GM10266 (cell line): ENCODE results near the gene FAM117A.

ENCODE experiments used
- DNase-seq: peaks from one replicate; pipeline ENCODE4 v3.0.0; 2012; ENCODE audit errors: extremely low spot score
- TF ChIP-seq, protein P1 (sequence below): IDR thresholded peaks from 2 replicates; pipeline ENCODE4 v1.5.1; 2012; ENCODE audit warnings: mild to moderate bottlenecking, low read depth; ENCODE audit not compliant: control insufficient read depth, insufficient read depth; ENCODE audit errors: missing control alignments

Gene FAM117A

DNA sequence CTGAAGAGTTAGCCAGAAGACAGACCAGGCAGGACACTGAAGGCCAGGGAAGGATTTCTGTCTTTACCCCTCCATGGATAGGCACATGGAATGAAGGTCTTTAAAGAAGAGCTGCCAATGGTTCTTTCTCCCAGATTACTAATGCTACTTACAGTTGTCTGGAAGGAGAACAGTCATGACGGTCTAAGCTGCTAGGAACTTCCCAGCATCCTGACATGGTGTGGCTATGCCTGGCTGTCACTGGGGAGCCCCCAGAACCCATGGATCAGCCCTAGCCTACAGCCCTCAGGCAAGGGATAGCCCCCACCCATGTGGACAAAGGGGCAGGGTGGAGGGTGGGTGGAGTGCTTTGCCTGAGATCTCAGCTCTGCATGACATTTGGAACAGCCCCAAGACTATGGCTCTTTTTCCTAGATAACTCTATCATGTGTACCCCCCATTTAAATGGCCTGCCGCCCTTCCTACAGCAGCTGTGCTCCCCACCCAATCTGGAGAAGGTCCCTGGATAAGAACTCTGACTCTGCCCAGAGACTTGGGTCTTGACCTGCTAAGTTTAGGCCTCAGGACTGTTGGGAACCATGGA lies 15.3 kb upstream of the FAM117A start:
- TF ChIP-seq, protein P1, sequence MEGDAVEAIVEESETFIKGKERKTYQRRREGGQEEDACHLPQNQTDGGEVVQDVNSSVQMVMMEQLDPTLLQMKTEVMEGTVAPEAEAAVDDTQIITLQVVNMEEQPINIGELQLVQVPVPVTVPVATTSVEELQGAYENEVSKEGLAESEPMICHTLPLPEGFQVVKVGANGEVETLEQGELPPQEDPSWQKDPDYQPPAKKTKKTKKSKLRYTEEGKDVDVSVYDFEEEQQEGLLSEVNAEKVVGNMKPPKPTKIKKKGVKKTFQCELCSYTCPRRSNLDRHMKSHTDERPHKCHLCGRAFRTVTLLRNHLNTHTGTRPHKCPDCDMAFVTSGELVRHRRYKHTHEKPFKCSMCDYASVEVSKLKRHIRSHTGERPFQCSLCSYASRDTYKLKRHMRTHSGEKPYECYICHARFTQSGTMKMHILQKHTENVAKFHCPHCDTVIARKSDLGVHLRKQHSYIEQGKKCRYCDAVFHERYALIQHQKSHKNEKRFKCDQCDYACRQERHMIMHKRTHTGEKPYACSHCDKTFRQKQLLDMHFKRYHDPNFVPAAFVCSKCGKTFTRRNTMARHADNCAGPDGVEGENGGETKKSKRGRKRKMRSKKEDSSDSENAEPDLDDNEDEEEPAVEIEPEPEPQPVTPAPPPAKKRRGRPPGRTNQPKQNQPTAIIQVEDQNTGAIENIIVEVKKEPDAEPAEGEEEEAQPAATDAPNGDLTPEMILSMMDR = no peak
- DNase-seq = no peak

DNA sequence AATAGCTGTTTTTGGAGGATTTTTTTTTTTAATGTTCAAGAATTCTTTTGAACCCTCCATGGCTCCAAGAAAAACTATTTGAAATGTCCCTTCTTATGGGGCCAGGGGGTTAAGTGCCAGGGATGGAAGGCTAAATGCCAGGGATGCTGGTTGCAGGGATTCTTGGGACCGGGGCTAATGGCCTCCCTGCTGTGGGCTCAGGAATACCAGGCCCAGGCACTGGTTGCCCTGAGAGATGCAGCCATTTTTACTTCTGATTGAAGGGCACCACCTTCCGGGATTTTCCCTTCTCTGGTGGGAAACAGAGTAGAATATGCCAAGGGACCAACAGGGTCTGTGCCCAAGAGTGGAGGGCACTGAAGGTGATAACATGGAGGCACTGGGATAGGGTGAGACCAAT lies 13.6 kb upstream of the FAM117A start:
- DNase-seq = no peak
- TF ChIP-seq, protein P1 = no peak

DNA sequence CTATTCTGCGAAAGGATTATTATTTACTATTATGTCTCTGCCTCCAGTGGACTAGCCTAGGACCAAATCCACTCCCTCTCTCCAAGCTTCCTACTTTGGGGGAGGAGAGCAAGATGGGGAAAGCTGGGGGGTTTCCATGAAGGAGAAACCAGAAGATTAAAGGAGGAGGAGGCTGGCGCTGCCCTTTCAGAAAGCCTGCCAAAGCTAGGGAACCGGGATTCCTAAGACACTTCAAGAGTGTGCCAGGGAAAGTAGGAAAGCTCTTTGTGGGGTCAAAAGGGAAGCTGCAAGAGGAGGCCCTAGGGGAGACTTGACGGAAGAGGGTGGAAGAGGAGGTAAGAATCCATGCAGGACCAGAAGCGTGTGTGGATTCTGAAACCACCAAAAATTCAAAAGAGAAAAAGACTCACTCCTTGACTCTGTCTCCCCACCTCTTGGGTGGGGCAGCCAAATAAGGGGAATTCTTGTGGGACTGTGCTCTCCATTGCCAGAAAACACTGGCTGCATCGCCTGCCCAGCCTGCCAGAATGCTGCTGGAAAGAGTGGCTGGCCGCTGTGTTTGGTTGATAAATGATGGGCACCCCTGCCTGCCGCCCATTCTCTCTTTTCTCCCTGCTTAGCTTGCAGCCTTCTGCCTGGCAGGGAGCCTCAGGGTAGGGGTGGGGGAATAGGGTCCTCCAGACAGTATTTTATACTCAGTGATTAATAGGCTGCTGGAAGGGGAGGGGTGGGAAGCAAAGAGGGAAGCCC lies 12.8 kb upstream of the FAM117A start:
- TF ChIP-seq, protein P1 = no peak
- DNase-seq = no peak

DNA sequence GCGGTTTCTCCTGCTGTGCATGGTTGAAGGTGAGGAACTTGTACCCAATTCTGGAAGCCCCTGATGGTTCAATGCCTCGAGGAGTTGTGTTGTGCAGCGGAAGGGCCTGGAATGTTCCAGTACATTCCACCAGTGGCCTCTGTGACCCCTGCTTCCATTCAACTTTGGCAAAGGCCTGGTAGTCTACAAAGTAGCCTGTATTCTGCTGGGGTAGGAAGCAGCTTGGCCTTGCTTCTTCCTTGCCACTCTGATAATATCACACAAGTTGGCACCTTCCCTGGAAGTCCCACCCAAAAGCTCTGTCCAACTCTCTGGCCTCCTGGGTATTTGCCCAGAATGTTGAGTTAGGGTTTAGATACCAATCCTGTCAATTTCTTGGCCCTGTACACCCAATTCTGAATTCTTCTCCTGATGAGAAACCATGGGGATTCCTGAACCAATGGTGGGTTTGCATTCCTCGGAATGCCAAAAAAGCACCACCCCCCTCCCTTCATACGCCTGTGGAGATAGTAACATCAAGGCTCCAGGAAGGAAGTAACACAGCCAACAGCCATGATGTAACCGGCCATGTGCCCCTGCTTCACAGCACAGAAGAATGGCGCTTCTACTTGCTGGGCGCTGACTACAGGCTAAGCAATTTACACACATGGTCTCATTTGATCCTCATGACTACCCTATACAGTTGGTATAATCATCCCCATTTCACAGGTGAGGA lies 11.8 kb upstream of the FAM117A start:
- no peak for DNase-seq
- TF ChIP-seq, protein P1 = no peak

DNA sequence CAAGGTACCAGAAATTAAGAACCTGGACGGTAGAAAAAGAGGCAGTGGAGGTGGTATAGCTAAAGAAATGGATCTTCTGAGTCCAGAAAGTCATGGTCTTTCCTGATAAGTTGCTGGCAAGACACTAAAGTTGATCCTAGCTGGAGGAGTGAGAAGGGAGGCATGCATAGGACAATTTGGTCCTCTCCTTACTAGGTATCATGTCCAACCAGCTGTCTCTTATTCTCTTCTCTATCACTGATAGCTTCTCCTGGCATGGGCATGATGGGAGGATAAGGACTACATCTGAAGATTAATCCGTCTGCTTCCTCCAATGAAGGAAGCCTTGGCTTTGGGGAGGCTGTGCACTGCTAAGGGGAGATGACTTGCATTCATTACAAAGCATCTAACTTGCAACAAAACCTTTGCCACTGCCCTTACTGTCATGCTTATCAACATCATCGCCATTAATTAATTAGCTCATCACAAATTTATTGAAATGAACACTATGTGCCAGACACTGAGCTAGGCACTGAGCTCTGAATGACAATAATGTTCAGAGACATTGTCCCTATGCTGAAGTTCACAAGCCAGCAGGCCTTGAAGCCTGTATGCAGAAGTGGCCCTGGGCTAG lies 3.1 kb upstream of the FAM117A start:
- DNase-seq = no peak
- TF ChIP-seq, protein P1 = no peak

DNA sequence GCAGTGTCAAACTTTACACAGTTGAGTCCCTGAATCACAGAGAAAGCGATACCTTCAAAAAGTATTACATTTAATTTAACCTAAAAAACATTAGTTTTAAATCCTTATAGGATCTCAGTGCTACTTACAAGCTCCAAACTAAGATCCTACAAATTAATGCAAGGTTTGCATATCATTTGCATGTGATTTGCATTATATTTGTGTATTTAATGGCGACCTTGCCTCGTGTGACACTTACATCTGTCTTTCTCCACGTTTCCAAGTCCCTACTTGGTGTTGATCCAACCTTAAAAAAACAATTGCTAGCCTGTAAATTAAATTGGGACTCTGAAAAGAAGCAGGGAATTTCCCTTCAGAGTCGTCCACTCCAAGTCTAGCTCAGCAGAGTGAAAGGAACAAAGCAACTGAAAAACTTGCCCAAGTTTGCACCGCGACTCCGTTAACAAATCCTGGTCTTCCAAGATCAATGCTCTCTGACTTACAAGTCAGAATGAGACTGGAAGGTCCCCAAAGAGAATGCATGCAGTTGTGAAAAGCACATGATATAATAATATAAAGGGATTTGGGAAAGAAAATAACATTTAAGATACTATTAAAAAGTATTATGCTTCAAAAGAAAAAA lies 739 bp upstream of the FAM117A start:
- DNase-seq = no peak
- TF ChIP-seq, protein P1 = no peak
